Left ventricle myocardium inferior (tissue), 1 donor: ENCODE results near the gene WDR36. TPM values are rescaled to one million over a fixed set of nuclear protein-coding genes. Genes with fewer than 3 reads are reported as not detected.
"Not testable (repeated sequence)": the region's sequence is repeated elsewhere in the genome, so short reads cannot be mapped to it uniquely, and the experiment has no call there.

Experiments
- DNase-seq: peaks from one replicate; pipeline ENCODE4 v3.0.0-alpha.2; 2020
- H3K27ac ChIP-seq: fragments of 200-600 bp; replicated peaks from 2 replicates; pipeline ENCODE4 v1.8.0; 2021
- H3K27me3 ChIP-seq: fragments of 200-600 bp; 2 replicates; pipeline ENCODE4 v1.8.0; 2021; ENCODE audit warnings: low read depth
- H3K36me3 ChIP-seq: fragments of 200-600 bp; 2 replicates; pipeline ENCODE4 v1.8.0; 2021
- H3K4me1 ChIP-seq: fragments of 200-600 bp; 2 replicates; pipeline ENCODE4 v1.8.0; 2021
- H3K4me3 ChIP-seq: fragments of 200-600 bp; 2 replicates; pipeline ENCODE4 v1.8.0; 2021; ENCODE audit warnings: mild to moderate bottlenecking, moderate library complexity
- H3K9me3 ChIP-seq: fragments of 200-600 bp; replicated peaks from 2 replicates; pipeline ENCODE4 v1.8.0; 2021
- CTCF ChIP-seq: fragments of 200-600 bp; IDR thresholded peaks from 2 replicates; pipeline ENCODE4 v1.8.0; 2021; ENCODE audit warnings: antibody characterized with exemption, mild to moderate bottlenecking, borderline replicate concordance
- intact Hi-C: fragments of 100-400 bp; cut with micrococcal nuclease; formaldehyde crosslinking; loops from one replicate; pipeline ENCODE4 v1.11.0; 2022
- total RNA-seq: library from RNA; stranded (reverse); fragmentation: NEBNext Ultra II Directional; extraction: Animal tissue kit (Norgen Biotek cat#: 25700); gene quantifications from one replicate; pipeline ENCODE4 v1.2.1, GENCODE V29; 2021
- donor health status: DM: no; HTN: yes; CAD: no; lungs with severe emphysema.

The WDR36 gene
- total RNA-seq, 1 donor from 2014 or later: 11.8 TPM

- H3K27ac ChIP-seq: no peak overlapping the region
- no peaks in the 10 kb centered on the region for H3K9me3 ChIP-seq
- H3K36me3 ChIP-seq: no peaks in the 10 kb centered on the region
- H3K27me3 ChIP-seq: no peaks in the 10 kb centered on the region
- peaks cover 13% of the 10 kb centered on the region for H3K4me1 ChIP-seq
- intact Hi-C loops: no loop called here
- no peak overlapping the region for H3K4me3 ChIP-seq
- no peak for DNase-seq
- no peak for TF ChIP-seq CTCF
Observed at GRCh38 chr5:111135363-111135762, 43.2 kb downstream of the WDR36 start.

DNA sequence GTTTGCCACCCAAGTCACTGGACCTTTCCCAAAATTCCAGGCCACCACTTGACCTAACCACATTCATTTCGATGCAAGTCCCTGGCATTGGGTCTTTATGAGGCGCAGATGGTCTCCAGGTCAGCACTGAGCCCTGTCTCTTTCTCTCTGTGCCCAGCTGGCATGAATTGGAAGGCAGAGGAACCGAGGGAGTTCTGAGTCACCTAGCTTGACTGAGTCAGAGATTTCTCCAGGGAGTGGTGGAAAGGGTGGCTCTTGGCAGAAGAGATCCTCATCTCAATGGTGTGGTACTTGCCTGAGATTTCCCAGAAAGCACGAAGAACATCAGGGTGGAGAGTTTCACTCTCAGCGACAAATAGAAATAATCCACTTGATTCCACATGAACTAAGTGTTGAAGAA is 43.8 kb downstream of the WDR36 start:
- TF ChIP-seq CTCF: no peak
- Histone ChIP-seq H3K9me3 (no peaks in the 10 kb centered on the region), H3K36me3 (no peaks in the 10 kb centered on the region), H3K27me3 (no peaks in the 10 kb centered on the region), H3K27ac (no peak overlapping the region), H3K4me3 (no peak overlapping the region), H3K4me1 (peaks cover 13% of the 10 kb centered on the region)
- intact Hi-C loops: no loop called here
- DNase-seq: no peak

DNA sequence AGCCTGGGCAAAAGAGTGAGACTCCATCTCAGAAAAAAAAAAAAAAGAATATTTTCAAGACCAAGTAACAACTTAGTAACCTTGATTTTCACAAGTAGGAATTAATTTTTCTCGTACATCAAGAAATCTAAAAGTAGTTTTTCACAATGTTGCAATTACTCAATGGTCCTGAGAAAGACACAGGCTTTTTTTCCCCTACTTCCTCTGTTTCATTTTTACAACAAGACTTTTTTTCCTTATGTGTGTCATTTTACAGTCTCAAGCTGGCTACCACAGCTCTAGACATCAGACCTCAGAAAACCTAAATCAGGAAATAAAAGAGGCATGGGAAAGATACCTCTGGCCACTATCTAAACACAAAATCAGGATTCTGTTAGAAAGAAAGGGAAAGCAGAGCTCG is 45.9 kb downstream of the WDR36 start:
- Histone ChIP-seq H3K4me1 (peaks cover 4% of the 10 kb centered on the region), H3K36me3 (no peaks in the 10 kb centered on the region), H3K27me3 (no peaks in the 10 kb centered on the region), H3K27ac (no peak overlapping the region), H3K9me3 (no peaks in the 10 kb centered on the region), H3K4me3 (no peak overlapping the region)
- DNase-seq: no peak
- intact Hi-C loops: no loop called here
- TF ChIP-seq CTCF: no peak

GRCh38 chr5:111141471-111141870 is 49.3 kb downstream of the WDR36 start:
- H3K27ac ChIP-seq, DNase-seq, H3K9me3 ChIP-seq, H3K36me3 ChIP-seq, H3K27me3 ChIP-seq, H3K4me3 ChIP-seq, H3K4me1 ChIP-seq, intact Hi-C loops: not testable (repeated sequence)

GRCh38 chr5:111142932-111143331 is 50.8 kb downstream of the WDR36 start:
- TF ChIP-seq CTCF: no peak
- no peaks in the 10 kb centered on the region for H3K36me3 ChIP-seq
- no peak for DNase-seq

DNA sequence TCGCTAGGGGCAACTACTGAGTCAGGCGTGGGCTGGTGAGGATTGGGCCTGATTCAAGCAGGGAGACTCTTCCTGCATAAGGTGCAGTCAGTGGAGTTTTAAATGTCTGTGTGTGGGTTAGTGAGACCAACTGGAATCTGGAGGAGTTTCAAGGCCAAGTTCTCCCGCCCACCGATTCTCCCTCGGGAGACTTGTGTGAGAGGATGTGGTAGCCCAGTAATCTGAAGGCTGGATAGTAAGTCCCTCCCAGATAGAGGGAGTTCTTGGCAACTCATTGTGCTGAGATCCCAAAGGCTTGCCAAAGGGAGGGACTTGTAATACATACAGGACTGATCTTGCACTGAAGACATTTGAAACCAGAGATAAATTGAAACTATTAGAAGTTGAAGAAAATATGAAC is 51.8 kb downstream of the WDR36 start:
- no peaks in the 10 kb centered on the region for H3K36me3 ChIP-seq
- no peak overlapping the region for H3K4me3 ChIP-seq
- H3K27me3 ChIP-seq: no peaks in the 10 kb centered on the region
- TF ChIP-seq CTCF: no peak
- intact Hi-C loops: no loop called here
- H3K9me3 ChIP-seq: no peaks in the 10 kb centered on the region
- no peak overlapping the region for H3K27ac ChIP-seq
- peaks cover 8% of the 10 kb centered on the region for H3K4me1 ChIP-seq
- peak; percentile 74 for DNase-seq

More at GRCh38 chr5:111142932-111143331, 50.8 kb downstream of the WDR36 start:
- H3K4me1 ChIP-seq: peaks cover 8% of the 10 kb centered on the region
- intact Hi-C loops: no loop called here
- H3K27me3 ChIP-seq: no peaks in the 10 kb centered on the region
- no peak overlapping the region for H3K27ac ChIP-seq
- no peaks in the 10 kb centered on the region for H3K9me3 ChIP-seq
- H3K4me3 ChIP-seq: no peak overlapping the region
